Stomach (tissue), 4 donors: ENCODE measurements around the gene STMN3.

Experiments used
- EP300 ChIP-seq: sonication (generic); formaldehyde crosslinking; IDR thresholded peaks from one replicate; pipeline ENCODE4 v1.6.1; 2017; ENCODE audit warnings: antibody characterized with exemption
- POLR2AphosphoS5 ChIP-seq, 3 donors: sonication (generic); formaldehyde crosslinking; IDR thresholded peaks; one replicate each; pipeline ENCODE4 v1.6.1; 2016; ENCODE audit warnings: antibody characterized with exemption in 3 of 3
- TF ChIP-seq, protein P1 (sequence below), 7 experiments: fragments of 450-650 bp in 4 of 7; fragments of 200-600 bp in 3 of 7; sonication (generic) in 3 of 7; IDR thresholded peaks; one replicate each; pipeline ENCODE4 v1.5.1; 2016 to 2019; ENCODE audit warnings: antibody characterized with exemption in 7 of 7, control low read depth in 2 of 7, mild to moderate bottlenecking in 1 of 7

- TF ChIP-seq, protein P1, sequence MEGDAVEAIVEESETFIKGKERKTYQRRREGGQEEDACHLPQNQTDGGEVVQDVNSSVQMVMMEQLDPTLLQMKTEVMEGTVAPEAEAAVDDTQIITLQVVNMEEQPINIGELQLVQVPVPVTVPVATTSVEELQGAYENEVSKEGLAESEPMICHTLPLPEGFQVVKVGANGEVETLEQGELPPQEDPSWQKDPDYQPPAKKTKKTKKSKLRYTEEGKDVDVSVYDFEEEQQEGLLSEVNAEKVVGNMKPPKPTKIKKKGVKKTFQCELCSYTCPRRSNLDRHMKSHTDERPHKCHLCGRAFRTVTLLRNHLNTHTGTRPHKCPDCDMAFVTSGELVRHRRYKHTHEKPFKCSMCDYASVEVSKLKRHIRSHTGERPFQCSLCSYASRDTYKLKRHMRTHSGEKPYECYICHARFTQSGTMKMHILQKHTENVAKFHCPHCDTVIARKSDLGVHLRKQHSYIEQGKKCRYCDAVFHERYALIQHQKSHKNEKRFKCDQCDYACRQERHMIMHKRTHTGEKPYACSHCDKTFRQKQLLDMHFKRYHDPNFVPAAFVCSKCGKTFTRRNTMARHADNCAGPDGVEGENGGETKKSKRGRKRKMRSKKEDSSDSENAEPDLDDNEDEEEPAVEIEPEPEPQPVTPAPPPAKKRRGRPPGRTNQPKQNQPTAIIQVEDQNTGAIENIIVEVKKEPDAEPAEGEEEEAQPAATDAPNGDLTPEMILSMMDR (IDR thresholded peaks at IDR 0.05): no peak
- TF ChIP-seq POLR2AphosphoS5 (IDR thresholded peaks at IDR 0.05) (no peak), EP300 (no peak)
Observed at GRCh38 chr20:63591786-63592355, 61.4 kb downstream of the STMN3 start.
